H1 (cell line): Measurements from ENCODE around the gene CHD5. TPM values are rescaled to one million over a fixed set of nuclear protein-coding genes. Genes with fewer than 3 reads are reported as not detected.

Source experiments
- MAFK ChIP-seq: IDR thresholded peaks from 2 replicates; pipeline ENCODE4 v1.6.1; 2012; ENCODE audit warnings: low read depth, mild to moderate bottlenecking, improper control_type of control experiment, low read length
- PHF8 ChIP-seq: fragments of 200-600 bp; sonication (generic); conservative IDR thresholded peaks from 2 replicates; pipeline ENCODE4 v1.7.1; 2012; ENCODE audit warnings: low read depth, mild to moderate bottlenecking, inconsistent platforms, low read length, moderate library complexity
- SP2 ChIP-seq: IDR thresholded peaks from 2 replicates; pipeline ENCODE4 v1.6.1; 2012; ENCODE audit warnings: mild to moderate bottlenecking, low read length, inconsistent platforms
- SP4 ChIP-seq: IDR thresholded peaks from 2 replicates; pipeline ENCODE4 v1.6.1; 2012; ENCODE audit warnings: low read length, inconsistent platforms
- polyA plus RNA-seq, 7 experiments: library from polyadenylated mRNA; depleted of rRNA in 3 of 7; stranded (reverse) in 5 of 7; unstranded in 2 of 7; fragments of >200 nt in 5 of 7; fragments of 200-250 nt in 2 of 7; gene quantifications; 1 replicate in 5 of 7; 2 replicates in 1 of 7; 4 replicates in 1 of 7; pipeline versions ENCODE4 v1.2.1 to v1.2.3, GENCODE V29; 2011 to 2013; ENCODE audit warnings: missing spikeins in 2 of 7, mixed read lengths in 2 of 7
- total RNA-seq: library from RNA; stranded (reverse); fragmentation: NEBNext Ultra II Directional; extraction: Animal tissue kit (Norgen Biotek cat#: 25700); gene quantifications from 2 replicates; pipeline ENCODE4 v1.2.1, GENCODE V29; 2021

CHD5 gene
- total and polyA plus RNA-seq, 2 of the 8 experiments (the other 6 are each of a cell fraction or from before 2014, with no cell fraction given): 0.42 to 1.8 TPM

DNA sequence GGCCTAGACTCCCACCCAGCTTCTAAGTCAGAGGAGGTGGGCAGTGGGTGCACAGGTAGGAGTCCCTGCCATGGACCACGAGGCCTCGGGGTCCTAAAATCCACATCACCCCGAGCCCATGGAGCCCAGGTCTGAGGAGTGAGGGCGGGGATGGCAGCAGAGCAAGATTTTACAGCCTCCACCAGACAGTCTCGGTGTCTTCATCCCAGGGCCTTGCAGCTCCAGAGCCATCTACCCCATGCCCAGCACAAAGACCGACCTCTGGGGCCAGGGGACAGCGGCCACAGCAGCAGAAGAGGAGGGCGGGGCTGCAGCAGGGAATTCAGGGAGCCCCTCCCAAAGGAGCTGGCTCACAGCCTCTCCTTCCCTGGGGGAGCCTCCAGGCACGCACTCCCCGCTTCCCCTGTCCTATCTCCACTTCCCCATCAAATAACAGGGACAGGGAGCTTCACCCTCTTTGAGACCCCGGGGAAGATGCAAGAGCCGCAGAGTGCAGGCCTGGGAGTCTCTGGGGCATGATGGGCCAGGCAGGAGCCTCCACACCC lies 14.6 kb downstream of the CHD5 start (continued):
- no peak for TF ChIP-seq SP4
- TF ChIP-seq PHF8: no peak
- TF ChIP-seq MAFK: no peak
- no peak for TF ChIP-seq SP2
